Uterus (tissue), 4 donors: ENCODE results near the gene BMP4. TPM values are rescaled to one million over a fixed set of nuclear protein-coding genes. Genes with fewer than 3 reads are reported as not detected.

Source experiments
- DNase-seq, 2 donors: peaks; one replicate each; pipeline ENCODE4 v3.0.0-alpha.2; 2019 to 2020
- H3K27ac ChIP-seq, 2 donors: fragments of 200-600 bp; sonication (generic); 1 replicate in 1 of 2; 2 replicates in 1 of 2; pipeline ENCODE4 v1.5.1; 2016 to 2018
- H3K27me3 ChIP-seq, 2 donors: fragments of 200-600 bp; sonication (generic); one replicate each; pipeline ENCODE4 v1.5.1; 2018 to 2019; ENCODE audit warnings: control low read depth in 1 of 2
- H3K36me3 ChIP-seq, 2 donors: fragments of 200-600 bp; sonication (generic); one replicate each; pipeline ENCODE4 v1.5.1; 2019; ENCODE audit warnings: control low read depth in 1 of 2
- H3K4me1 ChIP-seq, 2 donors: fragments of 200-600 bp; sonication (generic); one replicate each; pipeline ENCODE4 v1.5.1; 2018 to 2019; ENCODE audit warnings: control low read depth in 1 of 2
- H3K4me3 ChIP-seq, 2 donors: fragments of 200-600 bp; sonication (generic); 1 replicate in 1 of 2; 2 replicates in 1 of 2; pipeline ENCODE4 v1.5.1; 2018 to 2019; ENCODE audit warnings: mild to moderate bottlenecking in 1 of 2
- H3K9me3 ChIP-seq, 2 donors: fragments of 200-600 bp; sonication (generic); one replicate each; pipeline ENCODE4 v1.5.1; 2019; ENCODE audit warnings: control low read depth in 1 of 2
- CTCF ChIP-seq, 4 experiments: fragments of 200-600 bp in 2 of 4; fragments of 450-650 bp in 2 of 4; sonication (generic) in 2 of 4; IDR thresholded peaks; one replicate each; pipeline ENCODE4 v1.5.1; 2016 to 2019; ENCODE audit warnings: antibody characterized with exemption in 4 of 4, mild to moderate bottlenecking in 2 of 4, moderate library complexity in 1 of 4
- POLR2A ChIP-seq, 2 donors: fragments of 450-650 bp; IDR thresholded peaks; one replicate each; pipeline ENCODE4 v1.6.1; 2016; ENCODE audit warnings: antibody characterized with exemption in 2 of 2, mild to moderate bottlenecking in 1 of 2, moderate library complexity in 1 of 2
- intact Hi-C: fragments of 100-400 bp; cut with DNase I; formaldehyde crosslinking; loops from one replicate; pipeline ENCODE4 v1.15.1; 2023; ENCODE audit warnings: low total_unique reads
- total RNA-seq, 4 donors: library from RNA; depleted of rRNA in 3 of 4; stranded (reverse); fragments of >200 nt in 3 of 4; gene quantifications; one replicate each; pipeline versions ENCODE4 v1.1.0 to v1.2.4, GENCODE V29; 2014 to 2023
- donor health status: DM: yes; HTN: yes; CAD: no.

BMP4 gene
- total RNA-seq, 4 donors from 2014 or later: 12.0 to 127 (median 14.9) TPM

- no peaks in the 10 kb centered on the region for H3K36me3 ChIP-seq
- TF ChIP-seq POLR2A (IDR thresholded peaks at IDR 0.05) (no peak), CTCF (IDR thresholded peaks at IDR 0.05) (no peak)
- H3K4me1 ChIP-seq: no peaks in the 10 kb centered on the region
- DNase-seq: no peak
- H3K9me3 ChIP-seq: no peaks in the 10 kb centered on the region
- H3K27me3 ChIP-seq: no peaks in the 10 kb centered on the region
- no peak overlapping the region for H3K4me3 ChIP-seq
- intact Hi-C loops: no loop called here
- no peak overlapping the region for H3K27ac ChIP-seq
Measured at GRCh38 chr14:53964249-53964648, 7.6 kb upstream of the BMP4 start.

GRCh38 chr14:53963320-53964227 is 6.9 kb upstream of the BMP4 start:
- intact Hi-C loops: no loop called here
- H3K4me1 ChIP-seq: no peaks in the 10 kb centered on the region
- H3K27me3 ChIP-seq: no peaks in the 10 kb centered on the region
- no peaks in the 10 kb centered on the region for H3K9me3 ChIP-seq
- H3K27ac ChIP-seq: no peak overlapping the region
- peak overlapping the region; percentile 15 to 16 for H3K4me3 ChIP-seq
- TF ChIP-seq POLR2A (IDR thresholded peaks at IDR 0.05) (no peak), CTCF (IDR thresholded peaks at IDR 0.05) (peak in 2 of 4 experiments; percentile 25 to 27)
- peak in 1 of 2 donors; percentile 52 for DNase-seq
- H3K36me3 ChIP-seq: no peaks in the 10 kb centered on the region

GRCh38 chr14:53962953-53963319 is 6.3 kb upstream of the BMP4 start:
- H3K4me3 ChIP-seq: no peak overlapping the region
- H3K36me3 ChIP-seq: no peaks in the 10 kb centered on the region
- no peaks in the 10 kb centered on the region for H3K4me1 ChIP-seq
- no peaks in the 10 kb centered on the region for H3K27me3 ChIP-seq
- intact Hi-C loops: no loop called here
- TF ChIP-seq CTCF (IDR thresholded peaks at IDR 0.05): no peak
- no peak for TF ChIP-seq POLR2A (IDR thresholded peaks at IDR 0.05)
- no peak overlapping the region for H3K27ac ChIP-seq
- no peaks in the 10 kb centered on the region for H3K9me3 ChIP-seq
- no peak for DNase-seq

- peaks cover 0 to 3% of the 10 kb centered on the region in 2 donors for H3K27me3 ChIP-seq
- no peaks in the 10 kb centered on the region for H3K36me3 ChIP-seq
- no peak overlapping the region for H3K4me3 ChIP-seq
- no peak overlapping the region for H3K27ac ChIP-seq
- intact Hi-C loops: no loop called here
- TF ChIP-seq POLR2A (IDR thresholded peaks at IDR 0.05) (no peak), CTCF (IDR thresholded peaks at IDR 0.05) (no peak)
- H3K4me1 ChIP-seq: no peaks in the 10 kb centered on the region
- H3K9me3 ChIP-seq: no peaks in the 10 kb centered on the region
- no peak for DNase-seq
Measured at GRCh38 chr14:53958628-53959027, 2.0 kb upstream of the BMP4 start.

GRCh38 chr14:53957739-53958138 is 1.1 kb upstream of the BMP4 start:
- no peak for TF ChIP-seq CTCF (IDR thresholded peaks at IDR 0.05)
- TF ChIP-seq POLR2A (IDR thresholded peaks at IDR 0.05): no peak
- intact Hi-C loops: no loop called here
- no peaks in the 10 kb centered on the region for H3K36me3 ChIP-seq
- no peaks in the 10 kb centered on the region for H3K9me3 ChIP-seq
- no peak overlapping the region for H3K27ac ChIP-seq
- peaks cover 0 to under 1% of the 10 kb centered on the region in 2 donors for H3K4me1 ChIP-seq
- no peak for DNase-seq
- peaks cover 0 to 3% of the 10 kb centered on the region in 2 donors for H3K27me3 ChIP-seq
- H3K4me3 ChIP-seq: no peak overlapping the region
